Hepatocyte (in vitro differentiated cells): ENCODE data around the gene SVIL. TPM values are rescaled to one million over a fixed set of nuclear protein-coding genes. Genes with fewer than 3 reads are reported as not detected.

Source experiments
- DNase-seq: peaks from one replicate; pipeline ENCODE4 v3.0.0-alpha.2; 2016; ENCODE audit warnings: low spot score
- H2AFZ ChIP-seq: fragments of 200-600 bp; sonication (generic); 2 replicates; pipeline ENCODE4 v1.6.0; 2016; ENCODE audit warnings: antibody characterized with exemption, mild to moderate bottlenecking
- H3K27ac ChIP-seq: fragments of 200-600 bp; sonication (generic); 2 replicates; pipeline ENCODE4 v1.5.1; 2016; ENCODE audit warnings: mild to moderate bottlenecking
- H3K27me3 ChIP-seq: fragments of 200-600 bp; sonication (generic); 2 replicates; pipeline ENCODE4 v1.6.1; 2016
- H3K36me3 ChIP-seq: fragments of 200-600 bp; sonication (generic); replicated peaks from 2 replicates; pipeline ENCODE4 v1.5.1; 2016; ENCODE audit warnings: low read depth; ENCODE audit not compliant: insufficient read depth
- H3K4me1 ChIP-seq: fragments of 200-600 bp; sonication (generic); 2 replicates; pipeline ENCODE4 v1.5.1; 2016; ENCODE audit warnings: mild to moderate bottlenecking, moderate library complexity; ENCODE audit not compliant: insufficient read depth
- H3K4me2 ChIP-seq: fragments of 200-600 bp; sonication (generic); 2 replicates; pipeline ENCODE4 v1.6.0; 2016
- H3K4me3 ChIP-seq: fragments of 200-600 bp; sonication (generic); 2 replicates; pipeline ENCODE4 v1.5.1; 2016; ENCODE audit warnings: mild to moderate bottlenecking
- H3K79me2 ChIP-seq: fragments of 200-600 bp; sonication (generic); 2 replicates; pipeline ENCODE4 v1.6.0; 2017; ENCODE audit warnings: mild to moderate bottlenecking
- H3K9me2 ChIP-seq: fragments of 200-600 bp; sonication (generic); replicated peaks from 2 replicates; pipeline ENCODE4 v1.6.0; 2017; ENCODE audit warnings: mild to moderate bottlenecking; ENCODE audit not compliant: insufficient read depth
- H3K9me3 ChIP-seq: fragments of 200-600 bp; sonication (generic); 2 replicates; pipeline ENCODE4 v1.5.1; 2016; ENCODE audit warnings: low read depth, mild to moderate bottlenecking
- H4K20me1 ChIP-seq: fragments of 200-600 bp; sonication (generic); 2 replicates; pipeline ENCODE4 v1.6.0; 2016; ENCODE audit warnings: mild to moderate bottlenecking; ENCODE audit not compliant: insufficient read depth, poor library complexity, severe bottlenecking
- CTCF ChIP-seq: fragments of 200-600 bp; sonication (generic); IDR thresholded peaks from 2 replicates; pipeline ENCODE4 v1.5.1; 2016; ENCODE audit warnings: antibody characterized with exemption, mild to moderate bottlenecking; ENCODE audit not compliant: poor library complexity
- EZH2 ChIP-seq: fragments of 200-600 bp; sonication (generic); IDR thresholded peaks from 2 replicates; pipeline ENCODE4 v1.6.1; 2016; ENCODE audit warnings: antibody characterized with exemption, mild to moderate bottlenecking, borderline replicate concordance
- EZH2phosphoT487 ChIP-seq: fragments of 200-600 bp; sonication (generic); IDR thresholded peaks from one replicate; pipeline ENCODE4 v1.6.1; 2018; ENCODE audit warnings: antibody characterized with exemption, mild to moderate bottlenecking, low read depth, moderate library complexity; ENCODE audit not compliant: unreplicated experiment, severe bottlenecking
- WGBS: methylation state at CpG from one replicate; pipeline ENCODE4 v1.1.6; 2016; ENCODE audit warnings: low lambda C conversion rate; ENCODE audit errors: missing lambda C conversion rate; 5-methylcytosine and 5-hydroxymethylcytosine counted together
- polyA plus RNA-seq: library from polyadenylated mRNA; unstranded; fragments of >200 nt; fragmentation: Nextera tagmentation; extraction: Ambion mirVana; gene quantifications from 2 replicates; pipeline ENCODE4 v1.2.1, GENCODE V29; 2016
- total RNA-seq: library from RNA; depleted of rRNA; stranded (reverse); fragments of >200 nt; gene quantifications from 2 replicates; pipeline ENCODE4 v1.2.3, GENCODE V29; 2014

SVIL gene
- total and polyA plus RNA-seq, 2 experiments from 2014 or later, result 24.3 to 36.5 TPM

- peak; percentile 52 for DNase-seq
- no peaks in the 10 kb centered on the region for H3K9me3 ChIP-seq
- H2AFZ ChIP-seq, result no peak overlapping the region
- no peak overlapping the region for H3K27ac ChIP-seq
- H3K36me3 ChIP-seq, result no peaks in the 10 kb centered on the region
- no peaks in the 10 kb centered on the region for H3K27me3 ChIP-seq
- no peak for TF ChIP-seq CTCF
- TF ChIP-seq EZH2phosphoT487, result no peak
- no peak for TF ChIP-seq EZH2
- H3K79me2 ChIP-seq, result no peaks in the 10 kb centered on the region
- H3K4me2 ChIP-seq, result peak overlapping the region; percentile 50
- peaks cover 15% of the 10 kb centered on the region for H3K4me1 ChIP-seq
- no peaks in the 10 kb centered on the region for H4K20me1 ChIP-seq
- 8% methylated on average over 1 of the region's 1 CpG for WGBS
- no peak overlapping the region for H3K4me3 ChIP-seq
- H3K9me2 ChIP-seq, result no peaks in the 10 kb centered on the region
Measured at GRCh38 chr10:29471544-29471859, 163.3 kb downstream of the SVIL start.

- H3K9me3 ChIP-seq, result no peaks in the 10 kb centered on the region
- H3K4me1 ChIP-seq, result peaks cover 15% of the 10 kb centered on the region
- H3K36me3 ChIP-seq, result no peaks in the 10 kb centered on the region
- no peak overlapping the region for H3K4me3 ChIP-seq
- DNase-seq, result peak; percentile 34
- no peaks in the 10 kb centered on the region for H3K79me2 ChIP-seq
- no peak for TF ChIP-seq EZH2
- TF ChIP-seq CTCF, result no peak
- TF ChIP-seq EZH2phosphoT487, result no peak
- peak overlapping the region; percentile 36 for H3K27ac ChIP-seq
- no peaks in the 10 kb centered on the region for H4K20me1 ChIP-seq
- H3K4me2 ChIP-seq, result peak overlapping the region; percentile 50
- WGBS, result 41% methylated on average over 14 of the region's 14 CpGs
- no peaks in the 10 kb centered on the region for H3K9me2 ChIP-seq
- no peak overlapping the region for H2AFZ ChIP-seq
- H3K27me3 ChIP-seq, result no peaks in the 10 kb centered on the region
Measured at GRCh38 chr10:29470843-29471543, 163.8 kb downstream of the SVIL start.

GRCh38 chr10:29470355-29470705, 164.4 kb downstream of the SVIL start:
- TF ChIP-seq CTCF, result peak; percentile 35
- TF ChIP-seq EZH2, result no peak
- 79% methylated on average over 16 of the region's 16 CpGs for WGBS
- H3K9me2 ChIP-seq, result no peaks in the 10 kb centered on the region
- no peaks in the 10 kb centered on the region for H4K20me1 ChIP-seq
- H2AFZ ChIP-seq, result no peak overlapping the region
- H3K9me3 ChIP-seq, result no peaks in the 10 kb centered on the region
- H3K36me3 ChIP-seq, result no peaks in the 10 kb centered on the region
- no peak overlapping the region for H3K27ac ChIP-seq
- H3K4me3 ChIP-seq, result no peak overlapping the region
- H3K4me1 ChIP-seq, result peaks cover 15% of the 10 kb centered on the region
- H3K27me3 ChIP-seq, result no peaks in the 10 kb centered on the region
- H3K79me2 ChIP-seq, result no peaks in the 10 kb centered on the region
- DNase-seq, result peak; percentile 44
- no peak overlapping the region for H3K4me2 ChIP-seq
